Breast epithelium (tissue), 4 donors: ENCODE results near the gene ASMT. TPM values are rescaled to one million over a fixed set of nuclear protein-coding genes. Genes with fewer than 3 reads are reported as not detected.
"Not testable (repeated sequence)": the region's sequence is repeated elsewhere in the genome, so short reads cannot be mapped to it uniquely, and the experiment has no call there.

Experiments
- DNase-seq, 2 donors: peaks; one replicate each; pipeline ENCODE4 v3.0.0-alpha.2; 2019; ENCODE audit warnings: low spot score in 2 of 2
- H3K27ac ChIP-seq, 2 donors: fragments of 200-600 bp; sonication (generic) in 1 of 2; one replicate each; pipeline ENCODE4 v1.5.1; 2016 to 2019; ENCODE audit warnings: mild to moderate bottlenecking in 1 of 2
- H3K27me3 ChIP-seq, 2 donors: fragments of 200-600 bp; sonication (generic) in 1 of 2; one replicate each; pipeline versions ENCODE4 v1.5.1 to v1.6.0; 2017 to 2019; ENCODE audit warnings: control low read depth in 1 of 2, mild to moderate bottlenecking in 1 of 2
- H3K36me3 ChIP-seq: fragments of 200-600 bp; one replicate; pipeline ENCODE4 v1.5.1; 2019
- H3K4me1 ChIP-seq, 2 donors: fragments of 200-600 bp; sonication (generic); one replicate each; pipeline ENCODE4 v1.5.1; 2016 to 2019; ENCODE audit warnings: control low read depth in 1 of 2
- H3K4me3 ChIP-seq, 3 donors: fragments of 200-600 bp; sonication (generic); 1 replicate in 2 of 3; 2 replicates in 1 of 3; pipeline ENCODE4 v1.5.1; 2016 to 2019; ENCODE audit warnings: mild to moderate bottlenecking in 3 of 3, moderate library complexity in 2 of 3
- H3K9me3 ChIP-seq, 2 donors: fragments of 200-600 bp; sonication (generic) in 1 of 2; one replicate each; pipeline ENCODE4 v1.5.1; 2016 to 2019; ENCODE audit warnings: control low read depth in 1 of 2
- POLR2A ChIP-seq: fragments of 450-650 bp; IDR thresholded peaks from one replicate; pipeline ENCODE4 v1.6.1; 2016; ENCODE audit warnings: antibody characterized with exemption, mild to moderate bottlenecking, moderate library complexity
- POLR2AphosphoS5 ChIP-seq, 3 donors: sonication (generic); formaldehyde crosslinking; IDR thresholded peaks; one replicate each; pipeline ENCODE4 v1.6.1; 2017; ENCODE audit warnings: antibody characterized with exemption in 3 of 3
- intact Hi-C: fragments of 100-400 bp; cut with DNase I; formaldehyde crosslinking; loops from one replicate; pipeline ENCODE4 v1.15.1; 2023; ENCODE audit warnings: low total_unique reads
- total RNA-seq, 3 donors: library from RNA; depleted of rRNA; stranded (reverse); fragments of >200 nt; gene quantifications; one replicate each; pipeline ENCODE4 v1.1.0, GENCODE V29; 2016
- TF ChIP-seq, protein P1 (sequence below), 3 donors: fragments of 450-650 bp; IDR thresholded peaks; one replicate each; pipeline ENCODE4 v1.5.1; 2016 to 2017; ENCODE audit warnings: antibody characterized with exemption in 3 of 3, mild to moderate bottlenecking in 3 of 3, moderate library complexity in 3 of 3

The ASMT gene
- total RNA-seq, 3 donors from 2014 or later: not detected

- H3K4me3 ChIP-seq: no peak overlapping the region
- no peak for DNase-seq
- TF ChIP-seq POLR2A (no peak), POLR2AphosphoS5 (IDR thresholded peaks at IDR 0.05) (no peak)
- TF ChIP-seq, protein P1, sequence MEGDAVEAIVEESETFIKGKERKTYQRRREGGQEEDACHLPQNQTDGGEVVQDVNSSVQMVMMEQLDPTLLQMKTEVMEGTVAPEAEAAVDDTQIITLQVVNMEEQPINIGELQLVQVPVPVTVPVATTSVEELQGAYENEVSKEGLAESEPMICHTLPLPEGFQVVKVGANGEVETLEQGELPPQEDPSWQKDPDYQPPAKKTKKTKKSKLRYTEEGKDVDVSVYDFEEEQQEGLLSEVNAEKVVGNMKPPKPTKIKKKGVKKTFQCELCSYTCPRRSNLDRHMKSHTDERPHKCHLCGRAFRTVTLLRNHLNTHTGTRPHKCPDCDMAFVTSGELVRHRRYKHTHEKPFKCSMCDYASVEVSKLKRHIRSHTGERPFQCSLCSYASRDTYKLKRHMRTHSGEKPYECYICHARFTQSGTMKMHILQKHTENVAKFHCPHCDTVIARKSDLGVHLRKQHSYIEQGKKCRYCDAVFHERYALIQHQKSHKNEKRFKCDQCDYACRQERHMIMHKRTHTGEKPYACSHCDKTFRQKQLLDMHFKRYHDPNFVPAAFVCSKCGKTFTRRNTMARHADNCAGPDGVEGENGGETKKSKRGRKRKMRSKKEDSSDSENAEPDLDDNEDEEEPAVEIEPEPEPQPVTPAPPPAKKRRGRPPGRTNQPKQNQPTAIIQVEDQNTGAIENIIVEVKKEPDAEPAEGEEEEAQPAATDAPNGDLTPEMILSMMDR (IDR thresholded peaks at IDR 0.05): no peak
- H3K27ac ChIP-seq: no peak overlapping the region
- intact Hi-C loops: no loop called here
- H3K4me1 ChIP-seq: no peaks in the 10 kb centered on the region
- H3K9me3 ChIP-seq: no peaks in the 10 kb centered on the region
- H3K36me3 ChIP-seq: no peaks in the 10 kb centered on the region
- no peaks in the 10 kb centered on the region for H3K27me3 ChIP-seq
Observed at GRCh38 chrX:1623691-1624090, 8.8 kb downstream of the ASMT start.

DNA sequence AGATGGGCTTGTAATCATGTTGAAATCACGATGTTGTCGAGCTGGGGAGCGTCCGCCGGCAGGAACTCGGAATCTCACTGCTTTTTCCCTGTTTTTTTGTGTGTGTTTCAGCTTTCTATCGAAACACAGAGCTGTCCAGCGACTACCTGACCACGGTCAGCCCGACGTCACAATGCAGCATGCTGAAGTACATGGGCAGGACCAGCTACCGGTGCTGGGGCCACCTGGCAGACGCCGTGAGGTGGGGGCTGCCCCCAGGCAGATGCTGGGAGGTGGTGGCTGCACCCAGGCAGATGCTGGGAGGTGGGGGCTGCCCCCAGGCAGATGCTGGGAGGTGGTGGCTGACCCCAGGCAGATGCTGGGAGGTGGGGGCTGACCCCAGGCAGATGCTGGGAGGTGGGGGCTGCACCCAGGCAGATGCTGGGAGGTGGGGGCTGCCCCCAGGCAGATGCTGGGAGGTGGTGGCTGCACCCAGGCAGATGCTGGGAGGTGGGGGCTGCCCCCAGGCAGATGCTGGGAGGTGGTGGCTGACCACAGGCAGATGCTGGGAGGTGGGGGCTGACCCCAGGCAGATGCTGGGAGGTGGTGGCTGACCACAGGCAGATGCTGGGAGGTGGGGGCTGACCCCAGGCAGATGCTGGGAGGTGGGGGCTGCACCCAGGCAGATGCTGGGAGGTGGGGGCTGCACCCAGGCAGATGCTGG is 9.4 kb downstream of the ASMT start:
- H3K4me1 ChIP-seq, H3K4me3 ChIP-seq, H3K27me3 ChIP-seq, H3K9me3 ChIP-seq, H3K36me3 ChIP-seq, H3K27ac ChIP-seq, DNase-seq, intact Hi-C loops: not testable (repeated sequence)

DNA sequence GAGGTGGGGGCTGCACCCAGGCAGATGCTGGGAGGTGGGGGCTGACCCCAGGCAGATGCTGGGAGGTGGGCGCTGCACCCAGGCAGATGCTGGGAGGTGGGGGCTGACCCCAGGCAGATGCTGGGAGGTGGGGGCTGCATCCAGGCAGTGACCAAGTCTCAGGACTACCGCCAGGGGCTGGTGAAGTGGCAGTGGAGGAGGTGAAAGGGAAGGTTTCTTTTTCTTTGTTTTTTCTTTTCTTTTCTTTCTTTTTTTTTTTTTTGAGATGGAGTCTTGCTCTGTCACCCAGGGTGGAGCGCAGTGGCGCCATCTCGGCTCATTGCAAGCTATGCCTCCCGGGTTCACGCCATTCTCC is 10.0 kb downstream of the ASMT start:
- H3K4me1 ChIP-seq, H3K36me3 ChIP-seq, DNase-seq, H3K27ac ChIP-seq, H3K9me3 ChIP-seq, intact Hi-C loops, H3K27me3 ChIP-seq, H3K4me3 ChIP-seq: not testable (repeated sequence)

DNA sequence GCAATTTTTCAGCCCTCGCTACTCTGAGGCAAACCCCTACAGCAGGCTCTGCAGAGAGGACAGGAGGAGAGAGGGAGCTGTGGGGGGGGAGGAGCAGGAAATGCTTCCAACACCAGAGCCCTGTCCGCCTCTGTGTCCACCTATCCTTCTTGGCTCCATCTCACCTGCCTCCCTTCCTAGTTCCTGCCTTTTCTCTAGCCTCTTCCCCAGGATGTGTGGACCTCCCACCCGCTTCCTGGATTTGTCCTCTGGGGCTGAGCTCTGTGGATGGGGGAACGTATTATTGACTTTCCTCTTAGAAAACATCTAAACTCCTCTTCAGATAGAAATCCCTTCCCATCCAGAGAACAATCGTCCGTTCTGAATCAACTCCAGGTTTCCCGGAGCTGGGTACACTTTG is 14.4 kb downstream of the ASMT start:
- H3K9me3 ChIP-seq: no peaks in the 10 kb centered on the region
- no peak overlapping the region for H3K27ac ChIP-seq
- TF ChIP-seq POLR2AphosphoS5 (IDR thresholded peaks at IDR 0.05) (no peak), POLR2A (no peak)
- TF ChIP-seq, protein P1 (IDR thresholded peaks at IDR 0.05): no peak
- no peaks in the 10 kb centered on the region for H3K36me3 ChIP-seq
- no peak for DNase-seq
- no peak overlapping the region for H3K4me3 ChIP-seq
- no peaks in the 10 kb centered on the region for H3K4me1 ChIP-seq
- intact Hi-C loops: no loop called here
- no peaks in the 10 kb centered on the region for H3K27me3 ChIP-seq

DNA sequence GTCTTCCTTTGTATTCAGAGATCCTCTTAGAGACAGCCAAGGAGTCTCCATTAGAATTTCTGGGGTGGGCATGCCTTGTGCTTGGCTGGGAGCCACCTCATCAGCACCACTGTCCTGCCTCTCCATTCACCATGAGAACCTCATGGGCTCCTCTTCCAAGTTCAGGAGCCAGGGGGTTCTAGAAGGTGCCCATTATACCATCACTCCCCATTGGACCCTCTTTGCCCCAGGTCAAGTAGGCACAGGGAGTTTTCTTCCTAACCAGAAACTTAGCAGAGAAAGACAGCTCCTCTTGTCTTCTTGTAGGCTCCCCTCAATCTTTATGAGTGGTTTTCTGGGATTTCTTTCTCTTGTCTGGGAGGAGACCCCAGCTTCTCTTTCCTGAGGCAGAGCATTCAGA is 31.1 kb downstream of the ASMT start:
- Histone ChIP-seq H3K27ac (no peak overlapping the region), H3K36me3 (no peaks in the 10 kb centered on the region), H3K27me3 (no peaks in the 10 kb centered on the region), H3K4me3 (no peak overlapping the region), H3K4me1 (no peaks in the 10 kb centered on the region), H3K9me3 (peaks cover 9% of the 10 kb centered on the region in 2 donors)
- no peak for DNase-seq
- TF ChIP-seq, protein P1 (IDR thresholded peaks at IDR 0.05): no peak
- no peak for TF ChIP-seq POLR2A
- intact Hi-C loops: no loop called here

DNA sequence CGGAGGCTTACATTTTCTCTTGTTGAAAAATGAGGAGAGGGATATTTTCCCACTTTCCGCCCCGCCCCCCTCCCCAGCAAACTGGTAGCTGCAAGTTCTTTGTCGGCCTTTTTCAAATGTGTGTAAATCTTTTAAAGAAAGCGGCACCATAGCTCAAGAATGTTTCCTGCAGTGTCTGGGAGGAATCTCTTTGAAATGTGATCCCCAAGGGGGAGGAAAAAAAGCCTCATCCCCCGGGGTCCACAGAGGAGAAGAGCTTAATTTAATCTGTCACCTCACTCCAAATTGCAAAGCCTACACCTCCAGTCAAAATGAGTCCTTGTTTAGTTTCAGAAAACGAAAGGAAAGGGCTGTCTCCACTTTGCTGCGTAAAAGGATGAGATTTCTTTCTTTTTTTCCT is 34.8 kb downstream of the ASMT start:
- Histone ChIP-seq H3K27me3 (no peaks in the 10 kb centered on the region), H3K36me3 (no peaks in the 10 kb centered on the region), H3K4me3 (no peak overlapping the region), H3K27ac (no peak overlapping the region), H3K4me1 (no peaks in the 10 kb centered on the region), H3K9me3 (peaks cover 9% of the 10 kb centered on the region in 2 donors)
- intact Hi-C loops: loop anchor here (5.0 kb wide), 1 partner anchor 857 kb away; no protein-coding TSS in a partner anchor
- DNase-seq: no peak
- TF ChIP-seq POLR2A: no peak
- TF ChIP-seq POLR2AphosphoS5 (IDR thresholded peaks at IDR 0.05): no peak
- TF ChIP-seq, protein P1 (IDR thresholded peaks at IDR 0.05): no peak
